ENCODE results near the gene TEX2.

TEX2 gene

GRCh38 chr17:64115822-64116534, 147.1 kb downstream of the TEX2 start:
- DNase-seq (ENCODE audit: low read depth in 2 of 2) = no peak

GRCh38 chr17:64115043-64115698, 147.9 kb downstream of the TEX2 start:
- no peak for DNase-seq (ENCODE audit: low read depth in 2 of 2)

GRCh38 chr17:64113006-64113405, 150.1 kb downstream of the TEX2 start:
- DNase-seq (ENCODE audit: low read depth in 2 of 2) = no peak

GRCh38 chr17:64111831-64112230, 151.2 kb downstream of the TEX2 start:
- no peak for DNase-seq (ENCODE audit: low read depth in 2 of 2)

GRCh38 chr17:64110379-64111152, 152.5 kb downstream of the TEX2 start:
- DNase-seq (ENCODE audit: low read depth in 2 of 2) = no peak

- DNase-seq (ENCODE audit: low read depth in 2 of 2) = no peak
Measured at GRCh38 chr17:64109400-64109799, 153.7 kb downstream of the TEX2 start.

GRCh38 chr17:64107500-64108236, 155.4 kb downstream of the TEX2 start:
- DNase-seq (ENCODE audit: low read depth in 2 of 2) = no peak

- no peak for DNase-seq (ENCODE audit: low read depth in 2 of 2)
Measured at GRCh38 chr17:64106918-64107317, 156.1 kb downstream of the TEX2 start.

GRCh38 chr17:64103391-64104364, 159.4 kb downstream of the TEX2 start:
- DNase-seq (ENCODE audit: low read depth in 2 of 2) = no peak

- no peak for DNase-seq (ENCODE audit: low read depth in 2 of 2)
Measured at GRCh38 chr17:64102627-64103390, 160.3 kb downstream of the TEX2 start.

GRCh38 chr17:64099543-64099942, 163.5 kb downstream of the TEX2 start:
- DNase-seq (ENCODE audit: low read depth in 2 of 2) = no peak

All from stimulated activated CD8-positive, alpha-beta memory T cell treated with anti-CD3 and anti-CD28 coated beads, Interleukin-15, amount 100 ng/mL, for 4 hours (primary cell).